WTC11 (cell line): ENCODE data around the gene APH1A. TPM values are rescaled to one million over a fixed set of nuclear protein-coding genes. Genes with fewer than 3 reads are reported as not detected.
A peak's percentile ranks its signal among the peaks of the same experiment; 100 is the strongest.

Experiments
- ATAC-seq: fragments of 200-7000 bp; cut with Tn5 transposase; 2 replicates; pipeline ENCODE4 v1.10.0; 2021; ENCODE audit warnings: mild to moderate bottlenecking, moderate library complexity
- CTCF ChIA-PET: fragments of 300-600 bp; sonication (Branson Sonifier 250); formaldehyde crosslinking; loops from one replicate; lab custom pipeline; 2021; ENCODE audit warnings: antibody characterized with exemption; lab: Charles Lee
- POLR2A ChIA-PET: fragments of 350-600 bp; sonication (Branson Sonifier 250); formaldehyde crosslinking; loops from one replicate; lab custom pipeline; 2021; ENCODE audit warnings: antibody characterized with exemption; lab: Charles Lee
- DNase-seq: peaks from one replicate; pipeline ENCODE4 v3.0.0; 2021; ENCODE audit warnings: low spot score
- H3K27ac Mint-ChIP-seq: 2 replicates; pipeline ENCODE4 v1.8.0; 2021; ENCODE audit warnings: mixed read lengths
- H3K27me3 Mint-ChIP-seq: 2 replicates; pipeline ENCODE4 v1.8.0; 2021; ENCODE audit warnings: low read depth, mild to moderate bottlenecking, moderate library complexity, mixed read lengths
- H3K36me3 Mint-ChIP-seq: 2 replicates; pipeline ENCODE4 v1.8.0; 2021; ENCODE audit warnings: mixed read lengths
- H3K4me1 Mint-ChIP-seq: 2 replicates; pipeline ENCODE4 v1.8.0; 2022; ENCODE audit warnings: mixed read lengths
- H3K4me3 Mint-ChIP-seq: 2 replicates; pipeline ENCODE4 v1.8.0; 2021; ENCODE audit warnings: mild to moderate bottlenecking, moderate library complexity, mixed read lengths
- H3K9me3 Mint-ChIP-seq: 2 replicates; pipeline ENCODE4 v1.8.0; 2021; ENCODE audit warnings: mixed read lengths
- AFF4 ChIP-seq: sonication (generic); formaldehyde crosslinking; IDR thresholded peaks from 2 replicates; pipeline ENCODE4 v1.8.1; 2023; ENCODE audit warnings: mild to moderate bottlenecking, missing genetic modification reagents, borderline replicate concordance
- ATF1 ChIP-seq: sonication (generic); formaldehyde crosslinking; IDR thresholded peaks from 2 replicates; pipeline ENCODE4 v1.8.1; 2023; ENCODE audit warnings: mild to moderate bottlenecking, moderate library complexity, missing genetic modification reagents
- CBFB ChIP-seq: sonication (generic); formaldehyde crosslinking; IDR thresholded peaks from 2 replicates; pipeline ENCODE4 v1.8.1; 2022; ENCODE audit warnings: mild to moderate bottlenecking, low read depth, missing genetic modification reagents
- CDX4 ChIP-seq: fragments of 250-450 bp; sonication (Bioruptor Pico); IDR thresholded peaks from 2 replicates; pipeline ENCODE4 v1.9.0; 2021; ENCODE audit warnings: moderate library complexity, mild to moderate bottlenecking, inconsistent platforms, borderline replicate concordance
- CREB1 ChIP-seq: sonication (generic); formaldehyde crosslinking; IDR thresholded peaks from 2 replicates; pipeline ENCODE4 v1.8.0; 2023; ENCODE audit warnings: mild to moderate bottlenecking, missing genetic modification reagents
- GRHL2 ChIP-seq: fragments of 250-450 bp; sonication (Bioruptor Pico); IDR thresholded peaks from 2 replicates; pipeline ENCODE4 v1.8.0; 2022; ENCODE audit warnings: mild to moderate bottlenecking, moderate library complexity; ENCODE audit not compliant: insufficient replicate concordance, severe bottlenecking
- GTF2I ChIP-seq: fragments of 250-450 bp; sonication (Bioruptor Pico); conservative IDR thresholded peaks from 2 replicates; pipeline ENCODE4 v1.4.0; 2021; ENCODE audit warnings: mild to moderate bottlenecking
- HMGXB4 ChIP-seq: sonication (generic); formaldehyde crosslinking; IDR thresholded peaks from 2 replicates; pipeline ENCODE4 v1.8.1; 2023; ENCODE audit warnings: mild to moderate bottlenecking, moderate library complexity, missing genetic modification reagents
- IRF2 ChIP-seq: sonication (generic); formaldehyde crosslinking; IDR thresholded peaks from 2 replicates; pipeline ENCODE4 v1.8.0; 2022; ENCODE audit warnings: low read depth, missing genetic modification reagents, borderline replicate concordance
- JUN ChIP-seq: sonication (generic); formaldehyde crosslinking; IDR thresholded peaks from 2 replicates; pipeline ENCODE4 v1.8.0; 2023; ENCODE audit warnings: mild to moderate bottlenecking, missing genetic modification reagents
- KAT7 ChIP-seq: sonication (generic); formaldehyde crosslinking; IDR thresholded peaks from 2 replicates; pipeline ENCODE4 v1.8.1; 2023; ENCODE audit warnings: missing genetic modification reagents, mild to moderate bottlenecking, borderline replicate concordance
- MAX ChIP-seq: sonication (generic); formaldehyde crosslinking; IDR thresholded peaks from 2 replicates; pipeline ENCODE4 v1.8.0; 2022; ENCODE audit warnings: mild to moderate bottlenecking, missing genetic modification reagents
- MLX ChIP-seq: sonication (generic); formaldehyde crosslinking; IDR thresholded peaks from 2 replicates; pipeline ENCODE4 v1.8.1; 2023; ENCODE audit warnings: mild to moderate bottlenecking, missing genetic modification reagents, moderate library complexity
- NFYB ChIP-seq: sonication (generic); formaldehyde crosslinking; conservative IDR thresholded peaks from 2 replicates; pipeline ENCODE4 v1.8.0; 2022; ENCODE audit warnings: low read depth, missing genetic modification reagents
- OVOL2 ChIP-seq: fragments of 250-450 bp; sonication (Bioruptor Pico); IDR thresholded peaks from 2 replicates; pipeline ENCODE4 v1.9.0; 2021; ENCODE audit warnings: mild to moderate bottlenecking, borderline replicate concordance
- SP1 ChIP-seq: sonication (generic); formaldehyde crosslinking; conservative IDR thresholded peaks from 2 replicates; pipeline ENCODE4 v1.8.1; 2022; ENCODE audit warnings: missing genetic modification reagents
- TP53 ChIP-seq: sonication (generic); formaldehyde crosslinking; IDR thresholded peaks from 2 replicates; pipeline ENCODE4 v1.8.1; 2023; ENCODE audit warnings: mild to moderate bottlenecking, missing genetic modification reagents
- USF1 ChIP-seq: sonication (generic); formaldehyde crosslinking; IDR thresholded peaks from 2 replicates; pipeline ENCODE4 v1.8.0; 2022; ENCODE audit warnings: mild to moderate bottlenecking, missing genetic modification reagents
- ZNF138 ChIP-seq: sonication (generic); formaldehyde crosslinking; conservative IDR thresholded peaks from 2 replicates; pipeline ENCODE4 v1.8.1; 2022; ENCODE audit warnings: mild to moderate bottlenecking, moderate library complexity, missing genetic modification reagents
- ZNF232 ChIP-seq: sonication (generic); formaldehyde crosslinking; IDR thresholded peaks from 2 replicates; pipeline ENCODE4 v1.8.0; 2022; ENCODE audit warnings: mild to moderate bottlenecking, missing genetic modification reagents
- ZNF263 ChIP-seq: sonication (generic); formaldehyde crosslinking; IDR thresholded peaks from 2 replicates; pipeline ENCODE4 v1.8.1; 2022; ENCODE audit warnings: low read depth, mild to moderate bottlenecking, moderate library complexity, missing genetic modification reagents
- ZNF317 ChIP-seq: sonication (generic); formaldehyde crosslinking; IDR thresholded peaks from 2 replicates; pipeline ENCODE4 v1.8.1; 2023; ENCODE audit warnings: low read depth, mild to moderate bottlenecking, moderate library complexity, missing genetic modification reagents, borderline replicate concordance
- ZNF416 ChIP-seq: fragments of 250-450 bp; sonication (Bioruptor Pico); IDR thresholded peaks from 2 replicates; pipeline ENCODE4 v1.9.0; 2021; ENCODE audit warnings: mild to moderate bottlenecking, inconsistent platforms
- ZNF423 ChIP-seq: fragments of 250-450 bp; sonication (Bioruptor Pico); IDR thresholded peaks from 2 replicates; pipeline ENCODE4 v2.1.2; 2022; ENCODE audit warnings: mild to moderate bottlenecking, moderate library complexity
- ZNF532 ChIP-seq: fragments of 250-450 bp; sonication (Bioruptor Pico); IDR thresholded peaks from 2 replicates; pipeline ENCODE4 v1.9.0; 2021; ENCODE audit warnings: mild to moderate bottlenecking, borderline replicate concordance
- total RNA-seq: library from RNA; stranded (reverse); gene quantifications from 3 replicates; pipeline ENCODE4 v1.2.3, GENCODE V29; 2021

Gene APH1A
- total RNA-seq, 1 experiment from 2014 or later = 120 TPM

GRCh38 chr1:150293433-150294253 lies 24.8 kb upstream of the APH1A start, which contains the start of gene MRPS21 (continued):
- TF ChIP-seq ZNF416 (CRISPR knock-in tag) (no peak), ZNF138 (CRISPR knock-in tag) (no peak), USF1 (CRISPR knock-in tag) (no peak), ZNF423 (CRISPR knock-in tag) (no peak), MAX (CRISPR knock-in tag) (peak; percentile 89), MLX (no peak), TP53 (CRISPR knock-in tag) (no peak), ZNF232 (CRISPR knock-in tag) (no peak), IRF2 (CRISPR knock-in tag) (no peak), JUN (CRISPR knock-in tag) (no peak), ZNF263 (CRISPR knock-in tag) (no peak), ZNF532 (CRISPR knock-in tag) (no peak), GTF2I (CRISPR knock-in tag) (no peak)
- TF ChIP-seq, all 79 proteins: peak for 14

GRCh38 chr1:150288822-150289221 lies 20.0 kb upstream of the APH1A start:
- DNase-seq (no peak), ATAC-seq (no peak)
- Mint-ChIP-seq H3K27ac (no peak overlapping the region), H3K9me3 (no peaks in the 10 kb centered on the region), H3K4me1 (peaks cover 8% of the 10 kb centered on the region), H3K36me3 (peaks cover 12% of the 10 kb centered on the region), H3K4me3 (no peak overlapping the region), H3K27me3 (peaks cover 13% of the 10 kb centered on the region)
- ChIA-PET POLR2A (no interaction called here), CTCF (no interaction called here)
- TF ChIP-seq HMGXB4 (CRISPR knock-in tag) (no peak), SP1 (CRISPR knock-in tag) (no peak), AFF4 (CRISPR knock-in tag) (no peak), OVOL2 (CRISPR knock-in tag) (no peak), CBFB (CRISPR knock-in tag) (no peak), ZNF317 (CRISPR knock-in tag) (no peak), ATF1 (CRISPR knock-in tag) (no peak), GRHL2 (CRISPR knock-in tag) (no peak), KAT7 (CRISPR knock-in tag) (no peak), CDX4 (CRISPR knock-in tag) (no peak), NFYB (CRISPR knock-in tag) (no peak), CREB1 (no peak), ZNF232 (CRISPR knock-in tag) (no peak)
